Body of pancreas (tissue), 4 donors: Measurements from ENCODE around the gene CDC42BPA.

ENCODE experiments used
- CTCF ChIP-seq, 7 experiments: fragments of 450-650 bp in 4 of 7; fragments of 200-600 bp in 3 of 7; sonication (generic) in 3 of 7; IDR thresholded peaks; one replicate each; pipeline ENCODE4 v1.5.1; 2016 to 2019; ENCODE audit warnings: antibody characterized with exemption in 7 of 7
- POLR2A ChIP-seq, 3 donors: fragments of 450-650 bp; IDR thresholded peaks; one replicate each; pipeline ENCODE4 v1.6.1; 2016; ENCODE audit warnings: antibody characterized with exemption in 3 of 3, mild to moderate bottlenecking in 2 of 3

- TF ChIP-seq CTCF (IDR thresholded peaks at IDR 0.05) (no peak), POLR2A (IDR thresholded peaks at IDR 0.05) (no peak)
These were observed 364.0 kb downstream of the CDC42BPA start for GRCh38 chr1:226954337-226954736.
